Activated CD4-positive, alpha-beta T cell treated with anti-CD3 and anti-CD28 coated beads, Interleukin-2, amount 50 U/mL, for 24 hours (primary cell): ENCODE measurements around the gene CMBL.

Source experiments
- DNase-seq, 2 donors: peaks; one replicate each; pipeline ENCODE4 v3.0.0-alpha.2; 2020; ENCODE audit warnings: low read depth in 1 of 2, low spot score in 1 of 2

Gene CMBL

GRCh38 chr5:10310066-10310779, 2.5 kb upstream of the CMBL start:
- DNase-seq, result no peak

DNA sequence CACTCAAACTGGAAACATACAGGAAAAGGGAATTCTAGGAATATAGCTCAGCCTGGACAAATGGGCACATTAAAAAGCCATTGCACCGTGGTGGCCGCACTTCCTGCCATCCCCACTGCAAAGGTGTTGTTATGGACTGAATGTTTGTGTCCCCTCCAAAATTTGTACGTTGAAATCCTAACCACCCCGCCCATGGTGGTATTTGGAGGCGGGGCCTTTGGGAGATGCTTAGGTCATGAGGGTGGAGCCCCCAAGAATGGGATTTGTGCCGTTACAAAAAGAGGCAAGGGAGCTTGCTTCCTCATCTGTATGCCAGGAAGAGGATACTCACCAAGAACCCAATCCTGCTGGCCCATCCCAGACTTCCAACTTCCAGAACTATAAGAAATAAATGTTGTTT, 1.1 kb upstream of the CMBL start:
- no peak for DNase-seq

DNA sequence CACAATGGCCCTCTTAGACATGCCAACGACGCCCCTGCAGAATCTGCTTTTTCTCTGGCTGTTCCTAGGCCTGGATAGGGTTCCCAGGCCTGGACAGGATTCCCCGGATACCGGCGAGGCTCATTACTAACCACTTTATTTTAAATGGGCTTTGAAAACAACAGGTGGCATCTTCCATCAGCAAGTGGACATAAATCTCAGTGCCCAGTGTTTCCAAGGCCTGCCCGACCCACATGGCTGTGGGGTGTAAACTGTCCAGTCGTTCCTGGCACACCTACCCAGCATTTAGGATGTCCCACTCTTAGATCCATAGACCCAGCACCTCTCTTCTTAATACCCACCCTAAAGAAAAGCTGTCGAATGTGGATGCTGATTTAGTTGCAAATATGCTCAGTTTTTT, 896 bp downstream of the CMBL start:
- DNase-seq, result no peak

- DNase-seq, result no peak
Observed at GRCh38 chr5:10306114-10306513, 1.6 kb downstream of the CMBL start.

DNA sequence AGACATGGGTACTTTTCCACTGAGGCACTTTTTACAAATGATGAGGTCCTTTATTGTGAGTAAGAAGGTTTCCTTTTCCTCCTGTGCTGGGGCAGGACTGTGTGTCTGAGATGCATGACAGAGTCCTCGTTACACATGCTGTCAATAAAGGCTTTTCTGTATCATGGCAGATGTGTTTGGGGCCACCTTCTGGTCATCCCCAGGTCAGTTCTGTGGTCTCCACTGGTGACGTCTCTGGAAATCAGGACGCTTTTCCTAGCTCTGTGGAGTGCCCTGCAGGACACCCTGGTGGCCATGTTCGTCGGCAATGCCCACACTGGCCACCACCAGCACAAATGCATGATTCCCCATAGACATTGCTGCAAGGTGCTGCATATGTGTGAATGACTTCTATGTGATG, 2.8 kb downstream of the CMBL start:
- DNase-seq, result no peak

- no peak for DNase-seq
Observed at GRCh38 chr5:10303699-10304170, 4.0 kb downstream of the CMBL start.

DNA sequence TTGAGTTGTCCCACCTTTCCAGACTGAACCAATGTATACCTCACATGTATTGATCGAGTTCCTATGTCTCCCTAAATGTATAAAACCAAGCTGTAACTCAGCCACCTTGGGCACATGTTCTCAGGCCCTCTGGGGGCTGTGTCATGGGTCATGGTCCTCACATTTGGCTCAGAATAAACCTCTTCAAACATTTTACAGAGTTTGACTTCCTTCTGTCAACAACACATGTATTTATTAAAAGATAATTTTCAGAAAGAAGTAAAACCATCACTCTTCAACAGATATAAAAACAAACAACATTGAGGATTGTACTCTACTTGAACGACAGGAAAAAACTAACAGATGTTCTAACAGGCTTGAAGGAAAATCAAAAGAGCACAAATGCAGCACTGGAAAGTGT, 4.5 kb downstream of the CMBL start:
- no peak for DNase-seq

DNA sequence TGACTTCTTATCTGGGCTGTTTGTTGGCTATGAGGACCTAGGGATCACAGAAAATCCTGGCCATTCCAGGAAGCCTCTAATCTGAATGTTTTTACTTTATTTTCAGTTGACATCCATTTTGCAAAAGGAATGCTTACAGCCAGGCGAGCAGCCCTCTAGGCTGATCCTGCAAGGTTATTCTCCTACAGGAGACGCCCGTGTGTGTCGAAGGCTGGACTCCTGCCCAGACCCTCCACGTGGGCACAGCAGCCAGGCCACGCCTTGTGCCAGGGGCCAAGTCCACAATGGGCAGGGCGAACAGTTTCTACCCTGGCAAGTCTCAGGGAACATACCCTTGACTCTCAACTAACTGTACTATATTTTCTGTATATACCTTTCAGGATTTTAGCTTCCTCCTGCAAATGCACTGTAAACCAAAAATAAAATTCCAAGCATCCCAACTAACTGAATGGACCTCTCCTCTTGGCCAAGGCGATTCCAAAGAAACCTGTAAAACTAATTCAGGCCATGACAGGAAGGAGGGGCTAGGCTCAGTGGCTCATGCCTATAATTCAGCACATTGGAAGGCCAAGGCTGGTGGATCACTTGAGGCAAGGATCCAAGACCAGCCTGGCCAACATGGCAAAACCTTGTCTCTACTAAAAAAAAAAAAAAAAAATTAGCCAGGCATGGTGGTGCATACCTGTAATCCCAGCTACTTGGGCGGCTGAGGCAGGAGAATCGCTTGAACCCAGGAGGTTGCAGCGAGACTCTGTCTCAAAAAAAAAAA, 5.7 kb downstream of the CMBL start:
- no peak for DNase-seq

DNA sequence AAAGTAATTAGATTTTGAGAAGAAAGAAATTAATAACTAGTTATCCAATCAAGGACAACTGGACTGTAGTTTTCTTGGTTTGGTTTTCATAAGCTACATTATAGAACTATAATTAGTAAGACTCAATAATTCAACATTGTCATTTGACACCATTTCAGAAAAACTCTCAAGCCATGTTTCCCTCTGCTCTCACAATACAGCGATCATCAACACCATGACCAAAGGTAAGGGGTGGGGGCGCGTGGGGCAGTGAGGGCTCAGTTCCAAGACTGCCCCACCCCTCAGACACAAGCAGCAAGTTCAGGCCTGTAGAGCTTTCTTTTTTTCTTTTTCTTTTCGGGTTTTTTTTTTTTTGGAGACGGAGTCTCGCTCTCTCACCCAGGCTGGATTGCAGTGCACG, 6.4 kb downstream of the CMBL start:
- no peak for DNase-seq

DNA sequence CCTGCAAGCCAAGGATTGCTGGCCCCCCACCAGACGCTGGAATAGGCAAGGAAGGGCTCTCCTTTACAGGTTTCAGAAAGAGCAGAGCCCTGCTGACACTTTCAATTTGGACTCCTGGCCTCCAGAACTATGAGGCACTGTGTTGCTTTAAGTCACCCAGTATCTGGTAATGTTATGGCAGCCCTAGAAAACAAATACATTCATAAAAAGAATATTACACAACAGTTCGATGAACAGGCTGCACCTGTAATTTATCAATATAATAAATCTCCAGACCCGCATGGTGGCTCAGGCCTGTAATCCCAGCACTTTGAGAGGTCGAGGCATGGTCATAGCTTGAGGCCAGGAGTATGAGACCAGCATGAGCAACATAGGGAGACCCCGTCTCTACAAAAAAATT, 7.5 kb downstream of the CMBL start:
- DNase-seq, result no peak

GRCh38 chr5:10297646-10298204, 10.0 kb downstream of the CMBL start:
- DNase-seq, result no peak

DNA sequence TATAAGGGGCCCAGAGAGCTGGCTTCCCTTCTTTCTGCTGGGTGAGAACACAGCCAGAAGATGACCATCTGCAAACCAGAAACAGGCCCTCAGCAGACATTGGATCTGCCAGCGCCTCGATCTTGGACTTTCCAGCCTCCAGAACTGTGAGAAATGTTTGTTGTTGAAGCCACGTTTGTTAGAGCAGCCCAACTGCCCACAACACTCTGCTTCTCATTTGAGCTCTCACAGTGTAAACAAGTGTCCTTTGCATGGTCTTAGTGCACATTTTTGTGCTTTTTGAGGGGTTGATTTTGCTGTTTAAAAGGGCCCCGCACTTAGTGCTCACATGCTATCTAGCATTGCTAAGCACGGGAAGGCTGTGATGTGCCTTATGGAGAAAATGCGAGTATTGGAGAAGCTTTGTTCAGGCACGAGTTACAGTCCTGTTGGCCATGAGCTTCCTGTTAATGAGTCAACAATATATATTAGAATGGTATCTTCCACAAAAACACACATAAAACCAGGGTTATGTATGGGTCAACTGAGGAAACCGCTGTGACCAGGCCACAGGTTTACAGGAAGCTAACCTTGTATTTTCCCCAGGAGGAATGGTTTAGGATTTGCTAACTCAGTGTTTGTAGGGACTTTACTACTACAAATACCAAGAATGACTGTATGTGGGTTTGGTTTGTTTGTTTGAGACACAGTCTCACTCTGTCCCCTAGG, 11.9 kb downstream of the CMBL start:
- DNase-seq, result no peak

- no peak for DNase-seq
Observed at GRCh38 chr5:10293907-10294662, 13.6 kb downstream of the CMBL start.

- no peak for DNase-seq
Observed at GRCh38 chr5:10291692-10292339, 15.9 kb downstream of the CMBL start.

DNA sequence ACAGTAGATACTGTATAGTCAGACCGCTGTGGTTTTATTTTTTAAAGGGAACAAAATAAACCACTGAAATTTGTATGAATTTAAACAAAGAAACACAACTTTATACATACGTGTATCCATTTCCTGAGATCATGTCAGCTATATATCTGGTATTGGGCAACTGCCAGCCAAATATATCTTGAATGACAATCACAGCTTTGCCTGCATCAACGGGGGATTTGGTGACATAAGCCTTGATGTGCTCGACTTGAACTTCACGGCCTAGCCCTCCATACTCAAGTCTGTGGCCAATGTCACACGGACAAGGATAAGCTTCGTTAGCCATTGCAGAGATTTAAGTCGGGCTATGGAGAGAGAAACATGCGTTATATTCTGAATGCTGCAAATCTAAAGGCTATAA, 17.3 kb downstream of the CMBL start:
- no peak for DNase-seq

DNA sequence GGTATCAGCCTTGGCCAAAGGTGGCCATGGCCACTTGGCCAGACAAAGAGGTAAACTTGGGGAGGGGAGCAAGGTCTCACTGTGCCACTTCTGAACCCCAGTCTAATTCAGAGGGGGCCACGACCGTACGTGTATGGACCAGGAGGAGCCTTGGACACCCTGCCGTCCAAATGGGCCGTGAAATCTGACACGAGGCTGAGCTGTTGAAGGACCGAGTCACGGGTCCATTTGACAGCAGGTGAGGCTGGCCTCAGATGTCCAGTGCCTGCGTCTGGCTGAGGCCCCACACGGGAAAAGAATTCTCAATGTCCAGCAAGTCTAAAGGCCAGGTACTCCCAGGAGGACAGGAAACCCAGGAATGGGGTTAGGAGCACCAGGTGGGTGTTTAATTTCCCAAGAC, 17.7 kb downstream of the CMBL start:
- no peak for DNase-seq

GRCh38 chr5:10289353-10289752, 18.3 kb downstream of the CMBL start:
- DNase-seq, result no peak

GRCh38 chr5:10288592-10289219, 19.0 kb downstream of the CMBL start:
- no peak for DNase-seq

DNA sequence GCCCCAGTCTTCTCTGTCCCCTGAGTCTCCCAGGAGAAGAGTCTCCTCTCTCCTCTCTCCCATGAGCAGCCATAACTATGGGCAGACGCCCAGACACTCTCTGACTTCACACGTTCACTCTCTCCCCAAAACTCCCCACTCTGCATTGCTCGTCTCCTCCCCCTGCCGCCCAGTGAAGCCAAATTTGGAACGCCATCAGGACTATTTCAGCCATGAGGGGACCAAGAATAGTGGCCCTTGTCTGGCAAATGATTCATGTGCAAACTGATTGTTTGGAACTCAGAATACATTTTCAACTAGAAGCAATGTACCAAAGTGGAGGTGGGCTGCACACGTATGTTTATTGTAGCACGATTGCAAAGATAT, 20.9 kb downstream of the CMBL start:
- no peak for DNase-seq

DNA sequence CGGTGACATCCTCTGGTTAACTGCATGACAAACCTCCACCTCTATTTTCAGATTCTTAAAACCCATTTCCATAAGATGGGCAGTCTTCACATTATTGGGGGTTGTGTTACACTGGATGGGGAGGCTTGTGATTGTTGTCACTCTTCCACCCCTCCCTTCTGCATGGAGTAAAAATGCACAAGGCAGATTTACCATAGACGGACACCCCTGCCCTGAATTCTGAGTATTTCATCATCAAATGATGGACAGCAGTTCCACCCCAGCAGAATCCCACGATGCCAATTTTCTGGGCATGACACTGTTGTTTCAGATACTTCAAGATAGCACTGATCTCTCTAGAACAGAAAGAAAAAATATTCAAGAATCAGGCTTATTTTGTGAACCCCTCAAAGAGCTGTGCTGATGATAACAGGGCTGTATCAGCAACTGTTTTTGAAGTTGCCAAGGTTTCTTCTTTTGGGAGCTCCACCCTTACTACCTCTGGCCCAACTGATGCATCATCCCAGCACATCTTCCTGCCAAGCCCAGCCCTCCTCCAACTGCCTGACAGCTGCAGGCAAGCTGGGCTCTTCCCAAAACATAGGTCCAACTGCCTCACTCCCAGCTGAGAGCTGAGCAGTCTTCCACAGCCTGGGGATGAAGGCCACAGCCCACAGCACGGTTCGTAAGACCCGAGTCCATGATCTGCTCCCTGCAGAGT, 21.4 kb downstream of the CMBL start:
- no peak for DNase-seq
